Measurements from ENCODE around the gene KLHL2.
"Not testable (repeated sequence)": the region's sequence is repeated elsewhere in the genome, so short reads cannot be mapped to it uniquely, and the experiment has no call there.

Gene KLHL2

DNA sequence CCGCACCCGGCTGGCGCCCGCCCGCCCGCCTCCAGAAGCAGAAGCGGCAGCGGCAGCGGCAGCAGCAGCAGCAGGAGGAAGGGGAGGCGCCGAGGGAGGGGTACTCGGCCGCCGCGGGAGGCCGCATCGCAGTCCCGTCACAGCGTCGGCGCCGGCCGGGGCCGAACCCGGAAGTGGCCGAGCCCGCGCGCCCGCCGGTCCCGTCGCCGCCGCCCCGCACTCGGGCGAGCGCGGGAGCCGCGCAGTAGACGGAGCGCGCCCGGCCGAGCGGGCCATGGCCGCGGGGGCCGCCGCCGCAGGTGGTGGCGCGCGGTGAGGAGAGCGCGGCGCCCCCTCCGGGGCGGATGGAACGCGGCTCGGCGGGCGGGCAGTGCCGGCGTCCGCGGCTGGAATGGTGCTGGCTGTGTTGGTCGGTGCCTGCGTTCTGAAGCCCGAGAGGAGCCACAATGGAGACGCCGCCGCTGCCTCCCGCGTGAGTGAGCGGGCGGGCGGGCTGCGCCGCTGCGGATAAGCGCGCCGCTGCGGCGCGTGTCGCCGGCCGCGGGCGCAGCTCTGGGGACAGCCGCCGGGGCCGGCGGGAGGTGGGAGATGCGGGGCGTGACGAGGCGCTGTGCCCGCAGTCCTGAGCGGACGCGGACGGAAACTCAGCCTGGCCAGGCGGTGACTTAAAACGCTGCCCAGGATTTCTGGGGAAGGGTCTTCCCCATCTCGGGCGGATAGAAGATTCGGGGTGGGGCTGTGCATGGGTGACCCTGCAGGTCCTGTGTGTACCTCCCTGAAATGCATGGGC lies at the start of gene KLHL2:
Gene KLHL2, plus strand, starts transcription at position 131 of the 790 bp plus-strand sequence. Its CDS starts 316 bp downstream, at position 447.
- DNase-seq (ENCODE audit: low spot score) = peak; percentile 86

DNA sequence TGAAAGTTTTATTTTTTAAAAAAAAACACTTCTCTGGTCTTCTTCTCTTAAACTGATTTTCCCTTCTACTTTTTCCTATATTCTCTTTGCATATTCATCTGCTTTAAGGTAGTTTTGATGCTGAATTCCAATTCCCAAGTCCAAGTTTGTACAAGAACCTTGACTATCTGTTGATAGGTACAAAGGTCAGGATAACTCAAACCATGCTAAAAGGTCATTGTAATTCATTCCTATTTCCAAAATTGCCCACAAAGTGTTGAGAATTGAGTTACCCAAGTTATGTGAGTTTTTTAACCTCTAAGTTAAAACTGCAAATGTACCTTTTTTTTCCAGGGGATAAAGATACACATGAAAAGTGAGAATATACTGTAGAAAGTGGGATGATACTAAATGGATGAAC lies 48.6 kb upstream of the KLHL2 start:
- no peak for DNase-seq (ENCODE audit: low spot score)

DNA sequence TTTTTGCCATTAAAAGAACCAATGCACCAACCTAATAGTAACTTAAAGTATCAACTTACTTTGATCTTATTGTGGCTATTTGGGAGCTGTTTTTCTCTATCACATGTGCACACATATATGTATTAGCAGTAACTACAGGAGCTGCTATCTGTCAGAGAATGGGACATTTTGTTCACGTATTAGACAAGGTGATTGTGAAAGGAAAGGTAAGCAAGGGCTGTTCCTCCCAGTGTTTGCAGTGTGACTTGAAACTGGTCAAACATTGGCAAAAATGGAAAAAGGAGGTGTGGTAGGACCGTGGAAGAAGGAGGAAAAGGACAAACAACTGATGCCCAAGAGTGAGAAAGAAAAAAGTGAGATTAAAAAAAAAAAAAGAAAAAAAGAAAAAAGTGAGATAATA lies 43.1 kb upstream of the KLHL2 start:
- no peak for DNase-seq (ENCODE audit: low spot score)

GRCh38 chr4:165166872-165167271 lies 40.5 kb upstream of the KLHL2 start:
- not testable (repeated sequence) for DNase-seq (ENCODE audit: low spot score)

GRCh38 chr4:165167650-165168049 lies 39.7 kb upstream of the KLHL2 start:
- DNase-seq (ENCODE audit: low spot score) = no peak

DNA sequence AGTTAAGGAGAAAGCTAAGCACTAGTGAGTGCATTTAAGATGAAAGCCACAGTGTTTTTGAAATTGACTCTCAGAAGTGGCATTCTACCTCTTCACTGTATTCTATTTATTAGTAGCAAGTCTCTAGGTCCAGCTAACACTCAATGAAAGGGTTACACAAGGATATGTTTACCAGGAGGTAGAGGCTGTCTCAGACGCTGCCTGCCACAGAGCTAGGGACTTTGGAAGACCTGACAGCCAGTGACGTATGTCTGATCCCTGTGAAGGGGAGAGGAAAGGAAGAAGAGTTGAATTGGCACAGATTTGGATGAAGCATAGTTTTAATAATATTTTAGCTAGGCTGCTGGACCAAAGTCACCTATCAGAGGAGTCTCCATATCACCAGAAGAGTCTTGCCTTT lies 36.5 kb upstream of the KLHL2 start:
- no peak for DNase-seq (ENCODE audit: low spot score)

GRCh38 chr4:165175470-165175869 lies 31.9 kb upstream of the KLHL2 start:
- DNase-seq (ENCODE audit: low spot score) = not testable (repeated sequence)

DNA sequence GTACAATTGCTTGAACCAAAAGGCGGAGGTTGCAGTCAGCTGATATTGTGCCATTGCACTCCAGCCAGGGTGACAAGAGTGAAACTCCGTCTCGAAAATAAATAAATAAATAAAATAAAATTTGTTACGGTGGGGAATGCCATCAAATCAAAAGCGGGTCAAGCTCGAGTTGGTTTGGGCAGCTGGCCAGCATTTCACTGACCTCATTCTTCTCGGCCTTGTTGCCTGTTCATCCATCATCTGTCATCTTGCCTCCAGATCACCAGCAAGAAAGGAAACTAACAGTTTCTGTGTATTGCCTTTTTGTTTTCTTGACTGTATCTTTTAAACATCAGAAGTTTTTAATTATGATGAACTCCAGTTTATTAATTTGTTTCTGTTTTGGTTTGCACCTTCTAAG lies 31.5 kb upstream of the KLHL2 start:
- no peak for DNase-seq (ENCODE audit: low spot score)

DNA sequence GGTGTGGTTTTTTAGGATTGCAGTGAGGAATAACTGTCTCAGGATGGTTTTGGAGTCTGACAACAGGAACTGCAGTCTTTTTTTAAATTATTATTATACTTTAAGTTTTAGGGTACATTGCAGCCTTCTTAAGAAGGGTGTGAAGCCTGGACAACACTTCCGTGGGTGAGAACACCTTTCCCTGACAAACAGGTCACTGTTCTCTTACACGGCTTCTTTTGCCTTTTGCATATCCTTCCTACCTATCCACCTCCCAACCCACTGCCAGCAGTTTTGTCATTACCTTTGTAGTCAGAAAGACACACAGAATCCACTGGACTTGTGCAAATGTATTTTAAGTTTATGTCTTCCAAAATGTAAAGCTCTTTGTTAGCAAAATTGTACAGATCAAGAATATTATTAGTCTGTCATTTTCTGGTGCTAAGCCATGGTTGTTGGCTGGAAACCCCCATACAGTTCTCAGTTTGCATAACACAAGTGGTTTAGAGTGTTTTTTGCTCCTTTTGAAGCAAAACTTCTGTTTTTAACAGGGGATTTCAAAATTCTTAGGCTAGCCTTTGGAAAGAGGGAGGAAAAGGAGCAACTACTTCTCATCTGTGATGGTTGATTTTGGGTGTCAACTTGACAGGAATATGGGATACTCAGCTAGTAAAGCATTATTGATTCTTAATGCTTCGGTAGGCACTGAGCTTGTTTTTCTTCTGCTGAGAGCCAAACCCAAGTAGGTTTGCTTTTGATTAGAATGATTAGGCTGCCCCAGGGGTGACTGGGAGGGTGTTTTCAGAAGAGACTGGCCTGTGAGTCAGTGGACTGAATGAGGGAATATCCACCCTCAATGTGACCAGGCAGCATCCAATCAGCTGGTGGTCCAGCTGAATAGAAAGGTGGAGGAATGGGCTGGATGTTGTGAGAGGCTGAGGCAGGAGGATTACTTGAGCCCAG lies 29.4 kb upstream of the KLHL2 start:
- DNase-seq (ENCODE audit: low spot score) = peak; percentile 4

- DNase-seq (ENCODE audit: low spot score) = no peak
These were observed 23.1 kb upstream of the KLHL2 start for GRCh38 chr4:165184220-165184619.

DNA sequence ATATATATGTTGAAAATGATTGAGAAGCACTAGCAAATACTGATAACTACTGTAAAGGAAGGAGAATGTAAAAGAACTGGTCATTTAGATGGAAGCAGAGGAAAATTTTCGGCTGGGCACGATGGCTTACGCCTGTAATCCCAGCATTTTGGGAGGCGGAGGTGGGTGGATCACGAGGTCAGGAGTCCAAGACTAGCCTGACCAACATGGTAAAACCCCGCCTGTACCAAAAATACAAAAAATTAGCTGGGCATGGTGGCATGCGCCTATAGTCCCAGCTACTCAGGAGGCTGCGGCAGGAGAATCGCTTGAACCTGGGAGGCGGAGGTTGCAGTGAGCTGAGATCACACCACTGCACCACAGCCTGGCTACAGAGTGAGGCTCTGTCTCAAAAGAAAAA lies 22.4 kb upstream of the KLHL2 start:
- not testable (repeated sequence) for DNase-seq (ENCODE audit: low spot score)

DNA sequence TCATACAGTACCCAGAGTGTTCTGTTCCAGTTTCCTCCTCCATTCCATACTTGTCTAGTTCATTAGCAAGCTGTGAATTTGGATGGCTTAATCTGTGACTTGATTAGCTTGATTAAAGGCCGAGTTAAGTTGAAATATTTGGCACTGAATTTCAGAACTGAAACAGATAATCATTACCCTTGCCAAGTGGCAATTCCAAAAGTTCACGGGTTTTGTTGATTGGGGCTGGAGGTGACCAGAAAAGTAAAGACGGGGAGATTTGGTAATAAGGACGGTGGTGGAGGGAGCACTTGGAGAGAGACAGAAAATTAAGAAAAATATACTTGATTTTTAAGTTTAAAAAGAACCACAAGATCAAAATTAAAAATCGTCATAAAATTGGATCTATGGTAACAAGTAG lies 21.9 kb upstream of the KLHL2 start:
- no peak for DNase-seq (ENCODE audit: low spot score)

GRCh38 chr4:165190591-165191347 lies 16.6 kb upstream of the KLHL2 start:
- no peak for DNase-seq (ENCODE audit: low spot score)

- DNase-seq (ENCODE audit: low spot score) = no peak
These were observed 16.1 kb upstream of the KLHL2 start for GRCh38 chr4:165191348-165191656.

- no peak for DNase-seq (ENCODE audit: low spot score)
These were observed 15.4 kb upstream of the KLHL2 start for GRCh38 chr4:165191814-165192499.

- no peak for DNase-seq (ENCODE audit: low spot score)
These were observed 14.9 kb upstream of the KLHL2 start for GRCh38 chr4:165192500-165192898.

GRCh38 chr4:165192956-165193355 lies 14.4 kb upstream of the KLHL2 start:
- no peak for DNase-seq (ENCODE audit: low spot score)

DNA sequence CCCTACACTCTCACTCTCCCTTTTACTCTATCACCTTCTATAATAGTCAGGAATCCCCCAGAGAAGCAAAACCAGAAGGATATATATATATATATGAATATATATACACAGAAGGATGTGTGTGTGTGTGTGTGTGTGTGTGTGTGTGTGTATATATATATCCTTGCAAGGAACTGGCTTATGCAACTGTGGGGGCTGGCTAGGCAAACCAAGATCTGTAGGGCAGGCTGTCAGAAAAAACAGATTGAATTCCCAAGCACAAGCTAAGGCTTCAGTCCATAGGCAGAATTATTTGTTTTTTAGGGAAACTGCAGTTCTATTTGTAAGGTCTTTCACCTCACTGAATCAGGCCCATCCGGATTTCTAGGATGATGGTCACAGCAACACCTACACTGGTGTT lies 13.0 kb upstream of the KLHL2 start:
- DNase-seq (ENCODE audit: low spot score) = no peak

- DNase-seq (ENCODE audit: low spot score) = no peak
These were observed 9.0 kb upstream of the KLHL2 start for GRCh38 chr4:165198329-165198728.

- no peak for DNase-seq (ENCODE audit: low spot score)
These were observed 8.1 kb upstream of the KLHL2 start for GRCh38 chr4:165199286-165199685.

GRCh38 chr4:165199722-165200121 lies 7.6 kb upstream of the KLHL2 start:
- no peak for DNase-seq (ENCODE audit: low spot score)

DNA sequence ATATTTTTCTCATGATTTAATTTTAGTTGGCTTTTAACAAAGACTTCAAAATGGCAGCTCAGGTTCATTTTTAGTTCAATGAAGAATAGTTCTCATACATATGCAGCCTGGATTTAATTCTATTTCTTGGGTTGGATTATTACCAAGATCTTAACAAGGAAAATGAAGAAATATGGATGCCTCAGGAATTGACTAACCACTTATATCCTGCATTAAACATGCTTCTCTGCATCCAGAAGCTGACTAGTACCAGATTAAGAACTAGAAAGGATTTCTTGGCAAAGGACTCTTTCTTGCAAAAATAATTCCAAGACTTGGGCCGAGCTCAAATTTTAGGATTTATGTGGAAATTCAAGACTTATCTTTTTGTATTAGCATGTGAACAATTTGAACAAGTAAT lies 5.6 kb upstream of the KLHL2 start:
- DNase-seq (ENCODE audit: low spot score) = no peak

Measured in germinal center (tissue), 1 donor.